HG02763 (cell line): ENCODE measurements around the gene FGGY.
"Not testable (repeated sequence)": the region's sequence is repeated elsewhere in the genome, so short reads cannot be mapped to it uniquely, and the experiment has no call there.

ENCODE experiments used
- ATAC-seq: cut with Tn5 transposase; IDR thresholded peaks from one replicate; pipeline ENCODE4 v1.9.1; 2021; ENCODE audit warnings: mild to moderate bottlenecking, moderate library complexity; ENCODE audit not compliant: unreplicated experiment

Gene FGGY

DNA sequence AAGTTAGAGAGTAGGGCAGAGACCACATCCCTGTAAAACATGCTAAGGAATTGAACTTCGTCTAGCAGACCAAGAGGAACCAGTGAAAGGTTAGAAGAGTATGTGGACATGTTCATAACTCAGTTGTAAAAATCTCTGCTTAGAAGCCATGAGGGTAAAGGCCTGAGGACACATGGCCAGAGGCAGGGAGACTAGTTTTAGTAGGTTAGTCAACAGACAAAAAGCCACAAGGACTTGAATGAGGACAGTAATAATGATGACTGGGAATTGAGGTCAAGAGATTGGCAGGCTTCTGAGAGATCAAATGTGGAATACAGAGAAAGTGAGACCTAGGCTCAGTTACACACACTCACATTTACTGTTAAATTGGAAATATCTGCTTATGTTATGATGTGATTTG is 312.4 kb downstream of the FGGY start:
- no peak for ATAC-seq

DNA sequence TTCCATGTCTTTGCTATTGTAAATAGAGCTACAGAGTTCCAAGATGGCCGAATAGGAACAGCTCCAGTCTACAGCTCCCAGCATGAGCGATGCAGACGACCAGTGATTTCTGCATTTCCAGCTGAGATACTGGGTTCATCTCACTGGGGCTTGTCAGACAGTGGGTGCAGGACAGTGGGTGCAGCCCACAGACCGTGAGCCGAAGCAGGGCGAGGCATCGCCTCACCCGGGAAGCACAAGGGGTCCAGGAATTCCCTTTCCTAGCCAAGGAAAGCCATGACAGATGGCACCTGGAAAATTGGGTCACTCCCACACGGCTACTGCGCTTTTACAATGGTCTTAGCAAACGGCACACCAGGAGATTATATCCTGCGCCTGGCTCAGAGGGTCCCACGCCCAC is 313.6 kb downstream of the FGGY start:
- not testable (repeated sequence) for ATAC-seq

DNA sequence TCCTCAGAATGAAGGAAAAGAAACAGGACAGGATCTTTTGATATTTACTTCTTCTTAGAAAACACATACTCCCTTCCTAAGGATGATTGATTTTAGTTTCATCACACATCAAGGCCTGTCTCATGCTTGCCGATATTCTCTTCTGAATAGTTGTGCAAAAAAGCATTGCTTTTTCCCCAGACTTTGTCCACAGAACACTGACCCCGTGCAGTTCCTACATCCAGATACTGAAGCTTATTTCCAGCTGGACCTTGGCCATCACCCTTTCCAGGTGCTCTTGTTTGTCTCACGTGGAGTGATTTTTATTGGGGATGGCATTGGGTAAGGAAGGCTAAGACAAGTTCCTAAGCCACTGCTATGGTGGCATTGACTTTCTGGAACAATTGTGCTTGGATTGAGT is 320.5 kb downstream of the FGGY start:
- ATAC-seq, result no peak

DNA sequence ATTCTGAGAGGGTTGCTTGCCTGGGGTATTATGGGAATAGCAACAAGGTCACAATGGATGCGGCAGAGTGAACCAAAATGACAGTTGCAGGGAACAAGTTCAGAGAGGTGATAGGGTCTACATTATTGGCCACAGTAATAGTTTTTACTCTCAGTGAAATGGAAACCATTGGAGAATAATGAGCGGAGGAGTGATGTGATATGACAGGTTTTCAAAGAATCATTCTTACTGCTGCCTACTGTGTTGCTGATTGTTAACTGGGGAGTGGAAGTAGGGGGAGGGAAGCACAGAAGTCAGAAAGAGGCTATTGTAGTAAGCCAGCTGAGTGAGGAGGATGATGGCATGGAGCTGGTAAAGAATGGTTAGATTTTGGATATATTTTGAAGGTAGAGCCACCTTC is 322.7 kb downstream of the FGGY start:
- no peak for ATAC-seq

DNA sequence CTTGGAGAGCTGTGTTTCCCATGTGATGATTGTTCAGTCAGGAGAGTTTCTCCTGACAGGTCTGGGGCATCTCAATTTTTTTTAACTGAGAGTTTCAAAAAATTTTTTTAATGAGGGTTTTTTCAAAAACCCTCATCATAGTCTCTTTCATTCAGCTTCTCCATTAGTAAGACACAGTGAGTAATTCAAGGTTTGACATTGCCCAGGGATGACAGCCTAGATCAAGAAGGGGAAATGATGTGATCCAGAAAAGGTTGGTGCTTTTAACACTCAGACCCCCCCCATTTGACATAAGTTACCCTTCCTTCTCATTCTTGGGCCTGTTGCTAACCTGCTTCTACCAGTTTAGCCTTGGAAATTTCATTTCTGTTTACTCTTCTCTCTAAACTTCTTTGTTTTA is 328.5 kb downstream of the FGGY start:
- ATAC-seq, result no peak

DNA sequence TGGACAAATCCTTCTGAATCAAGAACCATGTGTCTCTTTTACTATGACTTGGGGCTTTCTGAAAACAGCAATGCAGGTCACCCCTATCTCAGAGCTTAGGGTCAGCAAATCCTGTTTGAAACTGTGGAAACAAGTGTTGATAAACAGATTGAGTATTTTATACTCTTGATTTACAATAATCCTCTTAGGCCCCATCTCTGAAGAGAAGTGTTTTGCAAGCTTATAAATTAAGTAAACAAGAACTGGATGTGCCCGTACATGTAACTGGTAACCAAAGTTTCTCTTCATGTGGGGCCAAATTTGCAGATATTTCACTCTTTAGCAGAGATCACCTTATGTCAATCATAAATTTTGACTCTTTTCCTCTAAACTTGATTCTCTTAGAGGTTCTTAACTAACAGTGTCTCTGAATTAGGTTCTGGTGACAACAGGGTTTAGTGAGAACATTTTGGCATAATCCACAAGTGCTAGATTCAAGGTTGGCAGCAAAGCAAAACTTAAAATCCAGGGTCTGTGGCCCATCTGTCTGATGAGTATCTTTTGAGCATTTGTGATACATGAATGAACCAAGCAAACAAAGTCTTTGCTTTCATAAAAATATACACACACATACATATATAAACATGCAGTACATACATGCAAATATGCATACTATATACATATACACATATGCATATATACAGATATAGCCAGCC is 334.8 kb downstream of the FGGY start:
- no peak for ATAC-seq

DNA sequence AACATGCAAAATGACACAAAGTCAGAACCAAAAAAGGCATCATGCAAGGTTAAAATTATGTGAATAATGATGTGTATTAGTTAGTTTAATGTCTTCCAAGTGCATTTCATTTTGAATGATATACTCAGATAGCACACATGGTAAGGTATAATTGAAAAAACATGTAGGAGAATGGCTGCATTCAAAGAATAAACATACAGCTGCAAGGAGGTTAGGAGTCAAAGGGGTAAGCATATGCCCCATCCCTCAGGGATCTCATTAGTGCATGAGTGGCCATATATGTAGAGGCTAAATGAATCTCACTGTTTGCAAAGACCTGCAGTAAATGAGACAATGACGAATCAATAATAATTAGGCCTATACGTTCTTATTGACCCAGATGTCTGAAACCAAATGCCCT is 338.2 kb downstream of the FGGY start:
- no peak for ATAC-seq

DNA sequence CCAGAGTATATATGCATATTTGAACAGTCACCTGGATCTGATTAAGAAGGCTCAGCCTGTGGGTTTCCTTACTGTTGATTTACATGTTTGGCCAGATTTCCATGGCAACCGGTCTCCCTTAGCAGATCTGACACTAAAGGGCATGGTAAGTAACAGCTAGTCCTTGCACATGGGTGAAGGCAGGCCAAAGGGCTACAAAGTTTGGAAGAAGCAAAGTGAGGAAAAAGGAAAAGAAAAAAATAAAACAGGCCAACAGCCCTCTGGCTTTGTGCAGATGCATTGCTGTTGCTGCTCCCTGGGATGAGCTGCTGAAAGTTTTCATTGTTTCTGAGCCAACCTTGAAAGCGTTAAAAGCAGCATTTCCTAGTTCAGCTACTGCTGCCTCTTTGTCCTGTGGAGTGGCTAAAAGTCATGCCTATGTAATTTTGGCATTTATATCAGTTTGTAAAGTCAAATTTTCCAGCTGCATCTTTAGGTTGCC is 341.4 kb downstream of the FGGY start:
- no peak for ATAC-seq

DNA sequence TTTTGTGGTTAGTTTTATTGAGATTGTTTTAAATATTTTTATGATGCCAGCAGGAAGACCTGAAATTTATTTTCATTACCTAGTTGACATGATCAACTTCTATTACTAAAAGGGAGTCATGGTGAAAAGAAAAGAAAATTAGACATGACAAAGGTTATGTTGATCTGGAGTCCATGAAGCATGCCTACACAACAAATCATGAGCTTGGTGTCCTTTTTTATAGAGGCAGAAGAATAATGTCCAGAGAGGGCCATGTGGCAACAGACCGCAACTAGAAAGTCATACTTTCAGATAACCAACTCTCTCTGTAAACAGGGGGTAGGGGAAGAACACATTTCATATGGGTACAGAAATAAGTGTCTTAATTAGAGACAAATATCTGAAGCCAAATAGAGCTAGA is 342.4 kb downstream of the FGGY start:
- ATAC-seq, result no peak

DNA sequence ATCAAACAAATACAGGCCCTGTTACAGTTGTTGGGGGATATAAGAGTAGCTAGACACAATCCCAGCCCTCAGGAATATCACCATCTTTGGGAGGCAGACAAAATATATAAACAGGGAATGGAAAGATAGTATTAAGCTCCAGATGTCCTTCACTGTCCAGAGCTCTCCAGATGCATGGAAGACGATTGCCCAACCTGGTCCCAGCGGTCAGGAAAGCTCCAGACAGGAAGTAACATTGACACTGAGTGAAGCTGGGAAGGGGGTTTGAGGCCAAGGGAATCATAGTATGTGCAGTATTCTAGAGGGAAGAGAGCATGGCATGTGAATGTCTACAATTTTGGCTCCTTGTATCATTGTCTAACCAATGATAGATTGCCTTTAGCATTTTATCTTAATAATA is 344.0 kb downstream of the FGGY start:
- no peak for ATAC-seq

DNA sequence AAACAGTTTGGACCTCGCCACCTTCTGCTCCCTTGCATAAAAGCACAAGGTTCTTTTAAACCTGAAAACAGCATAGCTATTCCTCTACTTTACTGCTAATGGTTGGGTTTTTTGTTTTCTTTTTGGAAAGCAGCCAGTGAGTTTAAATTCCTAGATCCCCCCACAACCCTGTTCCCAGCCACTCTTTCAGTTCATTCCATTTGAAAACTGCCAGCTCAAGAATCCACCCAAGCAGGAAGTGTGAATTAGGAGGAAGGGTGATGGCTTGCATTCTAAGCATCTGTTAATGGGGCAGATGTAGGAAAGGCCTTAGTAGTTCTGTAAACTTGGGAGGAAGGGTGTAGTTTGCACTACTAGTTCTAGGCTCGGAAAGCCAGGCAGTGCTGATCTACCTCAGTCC is 344.9 kb downstream of the FGGY start:
- no peak for ATAC-seq

DNA sequence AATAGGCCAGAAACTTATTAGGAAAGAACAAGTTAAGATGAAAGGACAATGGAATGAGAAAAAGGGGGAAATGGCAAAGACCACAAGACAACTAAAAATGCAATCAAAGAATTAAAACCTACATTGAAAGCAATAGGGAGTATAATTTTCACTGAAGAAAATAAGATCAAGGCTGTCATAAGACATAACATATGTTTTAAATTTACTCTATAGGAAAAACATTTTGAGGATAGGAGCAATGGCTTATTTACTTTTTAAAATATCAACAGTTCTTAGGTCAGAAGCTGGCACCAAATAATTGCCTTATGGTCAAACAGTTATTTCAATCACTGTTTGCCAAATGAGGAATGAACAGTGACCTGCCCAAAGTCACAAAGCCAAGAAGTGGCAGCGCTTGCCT is 346.6 kb downstream of the FGGY start:
- ATAC-seq, result no peak

DNA sequence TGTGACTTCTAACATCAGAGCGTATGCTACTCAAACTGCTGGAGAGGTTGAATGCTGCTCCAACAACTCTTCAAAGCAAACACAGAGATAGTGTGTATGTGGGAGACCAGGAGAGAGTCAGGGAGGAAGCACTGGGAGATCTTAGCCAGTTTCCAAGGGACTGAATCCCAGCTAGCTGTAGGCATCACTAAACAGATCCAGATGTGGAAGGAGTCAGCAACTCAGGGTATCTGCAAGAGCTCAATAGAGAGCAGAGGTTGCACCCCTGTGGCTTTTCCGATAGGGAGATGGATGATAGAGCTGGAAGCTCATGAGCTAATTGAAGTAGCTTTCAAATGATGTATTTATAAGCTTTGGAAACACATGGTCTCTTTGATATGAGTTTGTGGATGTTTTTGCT is 349.0 kb downstream of the FGGY start:
- no peak for ATAC-seq

DNA sequence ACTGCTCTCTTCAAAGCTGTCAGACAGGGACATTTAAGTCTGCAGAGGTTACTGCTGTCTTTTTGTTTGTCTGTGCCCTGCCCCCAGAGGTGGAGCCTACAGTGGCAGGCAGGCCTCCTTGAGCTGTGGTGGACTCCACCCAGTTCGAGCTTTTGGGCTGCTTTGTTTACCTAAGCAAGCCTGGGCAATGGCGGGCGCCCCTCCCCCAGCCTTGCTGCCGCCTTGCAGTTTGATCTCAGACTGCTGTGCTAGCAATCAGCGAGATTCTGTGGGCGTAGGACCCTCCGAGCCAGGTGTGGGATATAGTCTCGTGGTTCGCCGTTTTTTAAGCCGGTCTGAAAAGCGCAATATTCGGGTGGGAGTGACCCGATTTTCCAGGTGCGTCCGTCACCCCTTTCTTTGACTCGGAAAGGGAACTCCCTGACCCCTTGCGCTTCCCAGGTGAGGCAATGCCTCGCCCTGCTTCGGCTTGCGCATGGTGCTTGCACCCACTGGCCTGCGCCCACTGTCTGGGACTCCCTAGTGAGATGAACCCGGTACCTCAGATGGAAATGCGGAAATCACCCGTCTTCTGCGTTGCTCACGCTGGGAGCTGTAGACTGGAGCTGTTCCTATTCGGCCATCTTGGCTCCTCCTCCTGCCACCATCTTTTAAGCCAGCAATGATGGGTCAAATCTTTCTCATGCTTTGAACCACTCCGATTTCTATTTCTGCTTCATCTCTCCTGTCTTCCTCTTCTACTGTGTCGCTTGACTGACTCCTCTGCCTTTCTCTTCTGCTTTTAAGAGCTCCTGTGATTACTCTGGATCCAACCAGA is 356.5 kb downstream of the FGGY start:
- not testable (repeated sequence) for ATAC-seq

DNA sequence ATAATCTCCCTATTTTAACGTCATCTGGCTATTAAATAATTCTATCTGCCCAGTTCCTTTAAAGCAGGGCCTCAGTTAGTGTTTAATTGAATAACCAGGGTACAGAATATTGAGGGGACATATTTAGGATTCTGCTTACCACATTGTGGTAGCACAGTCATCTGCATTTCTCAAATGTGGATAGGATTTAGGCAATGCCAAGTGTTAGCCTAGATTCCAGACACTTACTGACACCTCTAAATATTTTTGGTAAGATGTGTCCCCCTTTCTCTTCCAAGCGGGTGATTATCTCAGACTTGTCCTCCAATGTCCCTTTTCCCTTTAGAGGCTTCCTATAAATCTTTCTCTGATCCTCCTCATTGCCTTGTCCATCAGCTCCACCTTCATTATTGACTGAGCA is 357.1 kb downstream of the FGGY start:
- no peak for ATAC-seq

DNA sequence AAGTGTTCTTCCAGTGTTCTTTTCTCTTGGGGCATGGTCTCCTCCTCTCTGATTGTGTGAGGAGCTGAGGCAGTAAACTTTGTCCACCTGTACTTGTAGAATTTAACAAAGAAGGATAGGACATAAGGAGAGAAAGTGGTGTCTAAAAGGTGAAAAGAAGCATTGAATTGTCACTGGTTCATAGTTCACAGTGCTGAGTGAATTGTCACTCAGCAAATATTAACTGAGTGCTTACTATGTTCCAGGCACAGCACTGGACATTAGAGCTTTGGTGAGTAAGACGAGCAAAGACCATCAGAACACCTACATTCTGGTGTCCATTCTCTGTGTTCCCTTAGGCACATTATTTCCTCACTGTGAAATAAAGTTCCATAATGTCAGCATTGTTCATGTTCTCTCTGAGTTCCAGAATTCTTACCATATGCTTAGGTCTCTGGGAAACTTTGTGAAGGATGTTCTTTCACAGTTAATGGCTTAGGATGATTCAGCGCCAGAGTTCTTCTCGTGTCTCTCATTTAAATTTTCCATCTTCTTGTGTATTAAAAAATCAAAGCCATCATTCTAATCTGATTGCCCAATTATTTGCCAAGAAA is 361.1 kb downstream of the FGGY start:
- no peak for ATAC-seq

DNA sequence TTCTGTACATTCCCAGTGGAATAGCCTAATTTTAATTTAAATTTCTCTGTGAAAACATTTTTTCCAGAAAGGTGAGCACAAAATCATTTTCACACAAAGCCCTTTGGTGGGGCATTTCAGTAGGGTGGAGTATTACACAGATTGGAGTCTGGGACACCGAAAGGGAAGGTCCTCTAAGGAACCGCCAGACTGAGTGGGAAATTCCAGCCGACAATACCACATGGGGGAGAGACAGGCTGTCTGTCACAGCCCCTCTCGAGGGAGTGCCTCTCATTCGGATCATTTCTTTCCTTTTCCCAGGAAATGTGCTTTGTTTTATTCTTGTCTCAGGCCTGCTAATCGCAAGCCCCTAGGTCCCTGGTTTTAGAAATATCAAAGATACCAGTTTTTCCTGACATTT is 367.3 kb downstream of the FGGY start:
- ATAC-seq, result no peak

DNA sequence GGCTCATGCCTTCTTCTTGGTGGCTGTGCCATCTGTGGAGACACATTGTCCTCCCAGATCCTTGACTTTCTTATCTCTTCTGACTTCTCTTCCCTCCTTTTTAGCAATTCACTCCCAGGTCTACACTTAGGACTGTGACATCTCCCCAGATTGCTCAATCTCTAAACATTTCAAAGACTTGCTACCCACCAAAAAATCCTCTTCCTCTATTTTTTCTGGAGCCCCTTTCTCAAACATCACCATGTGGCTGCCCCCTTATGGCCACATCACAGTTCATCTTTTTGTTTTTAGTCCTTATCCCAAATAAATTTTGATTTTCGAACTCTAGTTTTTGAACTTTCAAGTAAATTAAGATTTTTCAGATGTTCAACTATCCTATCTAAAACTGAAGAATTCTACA is 369.2 kb downstream of the FGGY start:
- no peak for ATAC-seq

DNA sequence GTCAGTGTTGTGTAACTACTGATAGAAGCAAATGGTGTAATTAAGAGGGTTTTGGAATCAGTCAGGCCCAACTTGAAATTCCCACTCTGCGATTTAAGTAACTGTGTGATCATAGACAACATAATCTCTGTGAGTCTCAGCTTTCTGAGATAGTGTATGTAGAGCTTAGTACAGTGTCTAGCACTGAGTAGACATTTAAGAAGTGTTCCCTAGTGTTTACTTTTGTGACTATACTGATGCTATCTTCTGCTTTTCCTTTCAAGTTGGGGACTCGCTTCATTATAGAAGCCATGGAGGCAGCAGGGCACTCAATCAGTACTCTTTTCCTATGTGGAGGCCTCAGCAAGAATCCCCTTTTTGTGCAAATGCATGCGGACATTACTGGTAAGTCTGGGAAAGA is 370.1 kb downstream of the FGGY start:
- no peak for ATAC-seq

DNA sequence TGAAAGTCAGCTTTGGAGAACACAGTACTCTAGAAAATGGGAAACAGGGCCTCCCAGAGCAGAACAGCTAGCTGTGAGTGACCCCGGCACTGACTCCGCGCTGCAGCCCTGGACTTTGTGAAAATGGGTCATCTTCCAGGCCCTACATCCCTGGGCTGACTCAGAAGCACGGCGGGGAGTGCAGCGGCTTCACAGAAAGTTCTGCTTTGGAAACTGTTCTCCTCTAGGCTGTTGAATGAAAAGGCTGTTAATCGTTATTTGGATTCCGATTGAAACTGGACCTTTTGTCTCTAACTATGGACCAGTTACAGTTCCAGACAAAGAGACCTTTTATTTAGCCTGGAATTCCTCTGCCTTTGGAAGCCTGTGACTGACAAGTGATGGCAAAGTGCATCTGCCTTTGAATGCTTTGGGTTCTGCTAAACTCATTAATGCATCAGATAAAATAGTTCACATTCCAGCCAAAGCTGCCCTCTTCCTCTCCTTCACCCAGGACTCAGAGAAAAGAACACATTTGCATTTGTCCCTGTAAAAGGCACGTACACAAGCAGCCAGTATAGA is 372.9 kb downstream of the FGGY start:
- no peak for ATAC-seq

DNA sequence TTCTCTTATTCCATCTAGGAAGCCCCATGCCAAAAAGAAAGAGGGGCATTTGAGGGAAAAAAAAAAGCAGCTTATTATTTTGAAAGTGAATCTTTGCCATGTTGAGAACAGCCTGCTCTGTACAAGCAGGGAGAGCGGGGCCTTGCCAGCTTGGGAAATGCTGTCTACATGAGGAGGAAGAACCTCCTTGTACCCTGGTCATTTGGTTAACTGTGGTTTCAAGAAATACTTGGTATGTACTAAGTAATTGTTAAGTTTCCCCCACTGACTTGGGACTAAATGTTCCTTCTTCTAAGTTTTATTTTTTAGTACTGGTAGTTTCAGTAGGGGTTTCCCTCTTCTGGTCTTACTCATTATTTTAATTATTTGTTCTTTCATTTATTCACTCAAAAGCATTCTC is 373.8 kb downstream of the FGGY start:
- no peak for ATAC-seq
